ENCODE results near the gene VEZT. TPM values are rescaled to one million over a fixed set of nuclear protein-coding genes. Genes with fewer than 3 reads are reported as not detected.
A peak's percentile ranks its signal among the peaks of the same experiment; 100 is the strongest.
"Not testable (repeated sequence)": the region's sequence is repeated elsewhere in the genome, so short reads cannot be mapped to it uniquely, and the experiment has no call there.

VEZT gene
- total RNA-seq, 1 donor from 2014 or later: 126 TPM

DNA sequence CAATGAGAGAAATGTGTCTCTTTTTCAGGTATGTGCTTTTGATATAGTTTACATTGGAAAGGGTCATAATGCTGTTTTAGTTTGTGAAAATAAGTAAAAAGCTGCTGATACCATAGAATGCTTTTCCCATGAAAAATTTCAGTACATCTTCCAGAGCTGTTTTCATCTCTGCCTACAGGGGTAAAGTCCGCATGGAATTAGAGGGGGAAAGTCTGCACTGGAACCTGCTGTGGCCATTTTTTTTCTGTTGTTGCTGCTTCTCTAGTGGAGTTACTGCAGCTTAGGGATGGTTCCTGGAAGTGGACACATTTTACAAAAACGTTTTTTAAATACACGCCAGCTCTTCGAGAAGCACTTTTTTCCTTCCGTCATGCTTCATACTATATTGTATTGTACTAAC, 81.3 kb downstream of the VEZT start:
- no peaks in the 10 kb centered on the region for H3K27me3 Mint-ChIP-seq
- TF ChIP-seq, protein P1, sequence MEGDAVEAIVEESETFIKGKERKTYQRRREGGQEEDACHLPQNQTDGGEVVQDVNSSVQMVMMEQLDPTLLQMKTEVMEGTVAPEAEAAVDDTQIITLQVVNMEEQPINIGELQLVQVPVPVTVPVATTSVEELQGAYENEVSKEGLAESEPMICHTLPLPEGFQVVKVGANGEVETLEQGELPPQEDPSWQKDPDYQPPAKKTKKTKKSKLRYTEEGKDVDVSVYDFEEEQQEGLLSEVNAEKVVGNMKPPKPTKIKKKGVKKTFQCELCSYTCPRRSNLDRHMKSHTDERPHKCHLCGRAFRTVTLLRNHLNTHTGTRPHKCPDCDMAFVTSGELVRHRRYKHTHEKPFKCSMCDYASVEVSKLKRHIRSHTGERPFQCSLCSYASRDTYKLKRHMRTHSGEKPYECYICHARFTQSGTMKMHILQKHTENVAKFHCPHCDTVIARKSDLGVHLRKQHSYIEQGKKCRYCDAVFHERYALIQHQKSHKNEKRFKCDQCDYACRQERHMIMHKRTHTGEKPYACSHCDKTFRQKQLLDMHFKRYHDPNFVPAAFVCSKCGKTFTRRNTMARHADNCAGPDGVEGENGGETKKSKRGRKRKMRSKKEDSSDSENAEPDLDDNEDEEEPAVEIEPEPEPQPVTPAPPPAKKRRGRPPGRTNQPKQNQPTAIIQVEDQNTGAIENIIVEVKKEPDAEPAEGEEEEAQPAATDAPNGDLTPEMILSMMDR (IDR thresholded peaks at IDR 0.05; ENCODE audit: unreplicated experiment): peak; percentile 23
- peaks cover 25% of the 10 kb centered on the region for H3K36me3 Mint-ChIP-seq (ENCODE audit: insufficient read depth)
- H3K9me3 Mint-ChIP-seq (ENCODE audit: low read depth): no peaks in the 10 kb centered on the region
- DNase-seq (ENCODE audit: low spot score, unreplicated experiment): no peak
- no peak overlapping the region for H3K4me3 Mint-ChIP-seq (ENCODE audit: low read depth)
- H3K27ac Mint-ChIP-seq: peak overlapping the region; percentile 18
- peaks cover 16% of the 10 kb centered on the region for H3K4me1 Mint-ChIP-seq (ENCODE audit: low read depth)

DNA sequence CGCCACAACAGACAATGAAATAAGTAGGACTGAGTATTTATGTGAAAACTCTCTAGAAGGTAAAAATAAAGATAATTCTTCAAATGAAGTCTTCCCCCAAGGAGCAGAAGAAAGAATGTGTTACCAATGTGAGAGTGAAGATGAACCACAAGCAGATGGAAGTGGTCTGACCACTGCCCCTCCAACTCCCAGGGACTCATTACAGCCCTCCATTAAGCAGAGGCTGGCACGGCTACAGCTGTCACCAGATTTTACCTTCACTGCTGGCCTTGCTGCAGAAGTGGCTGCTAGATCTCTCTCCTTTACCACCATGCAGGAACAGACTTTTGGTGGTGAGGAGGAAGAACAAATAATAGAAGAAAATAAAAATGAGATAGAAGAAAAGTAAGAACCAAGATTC, 82.7 kb downstream of the VEZT start:
- Mint-ChIP-seq H3K36me3 (ENCODE audit: insufficient read depth) (peaks cover 20% of the 10 kb centered on the region), H3K4me3 (ENCODE audit: low read depth) (no peak overlapping the region), H3K27ac (peak overlapping the region; percentile 65), H3K27me3 (no peaks in the 10 kb centered on the region), H3K4me1 (ENCODE audit: low read depth) (peaks cover 19% of the 10 kb centered on the region), H3K9me3 (ENCODE audit: low read depth) (no peaks in the 10 kb centered on the region)
- no peak for DNase-seq (ENCODE audit: low spot score, unreplicated experiment)
- TF ChIP-seq, protein P1 (IDR thresholded peaks at IDR 0.05; ENCODE audit: unreplicated experiment): no peak

DNA sequence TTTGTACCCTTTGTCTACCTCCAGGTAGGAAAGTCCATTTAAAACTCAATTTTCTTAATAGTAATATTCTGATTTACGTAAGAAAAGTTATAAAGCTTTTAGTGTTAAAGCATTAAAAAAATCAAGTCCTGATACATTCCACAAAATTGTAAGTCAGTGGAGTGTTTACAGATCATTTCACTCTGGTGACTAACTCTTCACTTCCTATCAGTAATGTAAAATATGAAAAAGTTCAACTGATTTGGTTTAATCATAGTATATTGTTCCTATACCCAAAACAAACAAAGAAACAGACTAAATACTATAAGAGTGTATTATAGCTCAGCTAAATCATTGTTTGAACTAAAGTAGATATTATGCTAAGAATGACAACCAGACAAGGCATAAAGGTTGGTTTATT, 85.9 kb downstream of the VEZT start:
- H3K4me1 Mint-ChIP-seq (ENCODE audit: low read depth): peaks cover 14% of the 10 kb centered on the region
- no peaks in the 10 kb centered on the region for H3K9me3 Mint-ChIP-seq (ENCODE audit: low read depth)
- peak overlapping the region; percentile 56 for H3K27ac Mint-ChIP-seq
- no peak for DNase-seq (ENCODE audit: low spot score, unreplicated experiment)
- H3K27me3 Mint-ChIP-seq: no peaks in the 10 kb centered on the region
- TF ChIP-seq, protein P1 (IDR thresholded peaks at IDR 0.05; ENCODE audit: unreplicated experiment): no peak
- H3K4me3 Mint-ChIP-seq (ENCODE audit: low read depth): no peak overlapping the region
- H3K36me3 Mint-ChIP-seq (ENCODE audit: insufficient read depth): peaks cover 16% of the 10 kb centered on the region

DNA sequence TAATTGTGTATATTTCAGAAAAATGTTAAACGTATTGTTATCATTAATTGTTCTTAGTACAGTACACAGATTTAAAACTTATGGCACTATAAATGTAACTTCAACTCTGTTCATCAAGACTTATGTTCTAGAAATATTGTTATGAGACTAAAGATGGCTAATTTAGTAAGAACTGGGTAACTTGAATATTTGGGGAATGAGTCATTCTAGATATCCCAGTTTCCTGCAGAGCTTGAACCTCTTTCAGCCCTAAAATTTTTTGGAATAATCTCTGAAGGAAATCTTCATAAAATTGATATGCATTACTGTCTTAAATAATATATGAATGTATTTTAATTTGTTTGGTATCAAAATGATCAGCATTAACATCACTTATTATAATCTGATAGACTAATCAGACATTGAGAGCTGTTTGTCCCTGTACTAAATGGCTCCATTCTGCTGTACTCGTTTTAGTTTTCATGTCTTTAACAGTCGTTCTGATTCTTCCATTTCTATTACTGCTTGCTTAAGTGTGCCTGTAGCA, 87.1 kb downstream of the VEZT start:
- Mint-ChIP-seq H3K27ac (no peak overlapping the region), H3K4me1 (ENCODE audit: low read depth) (peaks cover 10% of the 10 kb centered on the region), H3K36me3 (ENCODE audit: insufficient read depth) (peaks cover 23% of the 10 kb centered on the region), H3K9me3 (ENCODE audit: low read depth) (no peaks in the 10 kb centered on the region), H3K27me3 (no peaks in the 10 kb centered on the region), H3K4me3 (ENCODE audit: low read depth) (no peak overlapping the region)
- TF ChIP-seq, protein P1 (IDR thresholded peaks at IDR 0.05; ENCODE audit: unreplicated experiment): no peak
- DNase-seq (ENCODE audit: low spot score, unreplicated experiment): no peak

DNA sequence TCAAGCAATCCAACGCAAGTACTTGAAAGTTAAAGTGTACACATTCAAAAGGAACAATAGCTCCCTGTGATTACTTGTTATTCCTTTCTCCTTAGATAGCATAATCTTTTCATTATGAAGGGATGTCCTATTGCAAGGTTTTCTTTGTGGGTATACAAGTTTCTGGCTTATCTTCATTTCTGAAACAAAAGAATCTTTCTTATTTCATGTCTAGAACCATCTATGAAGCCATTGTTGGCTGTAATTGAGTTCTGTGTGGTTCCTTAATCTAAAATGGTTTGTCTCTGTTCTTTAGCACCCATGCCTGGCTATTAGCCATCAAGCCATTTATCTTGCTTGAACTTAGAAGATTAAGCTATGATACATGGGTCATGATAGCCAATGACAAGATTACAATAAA, 95.0 kb downstream of the VEZT start:
- Mint-ChIP-seq H3K27ac (peak overlapping the region; percentile 90), H3K36me3 (ENCODE audit: insufficient read depth) (peaks cover 18% of the 10 kb centered on the region), H3K9me3 (ENCODE audit: low read depth) (peaks cover 3% of the 10 kb centered on the region), H3K4me3 (ENCODE audit: low read depth) (no peak overlapping the region), H3K27me3 (no peaks in the 10 kb centered on the region), H3K4me1 (ENCODE audit: low read depth) (peaks cover 28% of the 10 kb centered on the region)
- TF ChIP-seq, protein P1 (IDR thresholded peaks at IDR 0.05; ENCODE audit: unreplicated experiment): no peak
- no peak for DNase-seq (ENCODE audit: low spot score, unreplicated experiment)

DNA sequence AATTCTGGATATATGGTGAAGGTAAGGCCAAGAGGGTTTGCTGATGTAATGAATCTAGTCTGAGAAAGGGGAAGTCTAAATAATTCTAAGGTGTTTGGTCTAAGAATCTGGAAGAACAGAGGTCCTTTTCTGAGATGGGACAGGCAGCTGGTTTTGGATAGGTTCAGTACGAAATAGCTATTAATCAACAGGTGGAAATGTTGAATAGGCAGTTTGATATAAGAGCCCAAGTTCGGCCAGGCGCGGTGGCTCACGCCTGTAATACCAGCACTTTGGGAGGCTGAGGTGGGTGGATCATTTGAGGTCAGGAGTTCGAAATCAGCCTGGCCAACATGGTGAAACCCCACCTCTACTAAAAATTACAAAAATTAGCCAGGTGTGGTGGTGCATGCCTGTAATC, 97.1 kb downstream of the VEZT start:
- H3K36me3 Mint-ChIP-seq (ENCODE audit: insufficient read depth); H3K27me3 Mint-ChIP-seq; H3K27ac Mint-ChIP-seq; DNase-seq (ENCODE audit: low spot score, unreplicated experiment); H3K4me3 Mint-ChIP-seq (ENCODE audit: low read depth); H3K9me3 Mint-ChIP-seq (ENCODE audit: low read depth): not testable (repeated sequence)
- peaks cover 41% of the 10 kb centered on the region for H3K4me1 Mint-ChIP-seq (ENCODE audit: low read depth)

All from progenitor cell of endocrine pancreas (in vitro differentiated cells).